ENCODE data around the gene SLC9C1.

- TF ChIP-seq CTCF (IDR thresholded peaks at IDR 0.05; ENCODE audit: borderline replicate concordance, extremely low read depth, low read length, poor library complexity, severe bottlenecking) (no peak), EZH2 (IDR thresholded peaks at IDR 0.05; ENCODE audit: borderline replicate concordance, low read depth, low read length, severe bottlenecking) (no peak)
These were observed 179.3 kb downstream of the SLC9C1 start for GRCh38 chr3:112114576-112115160.
